ENCODE results near the gene ARHGEF33.

Gene ARHGEF33

DNA sequence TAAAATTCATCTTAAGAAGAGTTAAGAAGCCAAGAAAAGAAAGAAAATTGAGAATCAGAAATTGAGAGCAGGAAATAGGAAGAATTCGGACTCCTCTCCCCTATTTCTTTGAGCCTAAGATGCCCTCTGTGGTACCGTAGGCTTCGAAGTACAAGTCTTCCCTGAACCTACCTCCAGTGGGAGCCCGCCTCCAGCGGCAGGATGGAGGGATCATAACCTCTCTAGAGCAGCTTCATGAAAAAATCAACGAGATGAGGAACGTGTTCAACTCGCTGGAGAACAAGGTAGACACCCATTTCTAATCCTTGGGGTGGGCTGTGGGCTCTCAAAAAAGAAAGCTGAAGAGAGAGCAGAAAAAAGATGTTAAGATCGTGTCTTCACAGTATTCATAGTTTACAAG is 36.3 kb downstream of the ARHGEF33 start:
- TF ChIP-seq SPI1 (IDR thresholded peaks at IDR 0.05; ENCODE audit: borderline replicate concordance, low read depth) (no peak), POLR2AphosphoS5 (IDR thresholded peaks at IDR 0.05; ENCODE audit: low read depth) (no peak), REST (IDR thresholded peaks at IDR 0.05; ENCODE audit: insufficient replicate concordance, low read depth) (no peak), GABPA (IDR thresholded peaks at IDR 0.05; ENCODE audit: low read depth) (no peak)
- TF ChIP-seq, protein P1, sequence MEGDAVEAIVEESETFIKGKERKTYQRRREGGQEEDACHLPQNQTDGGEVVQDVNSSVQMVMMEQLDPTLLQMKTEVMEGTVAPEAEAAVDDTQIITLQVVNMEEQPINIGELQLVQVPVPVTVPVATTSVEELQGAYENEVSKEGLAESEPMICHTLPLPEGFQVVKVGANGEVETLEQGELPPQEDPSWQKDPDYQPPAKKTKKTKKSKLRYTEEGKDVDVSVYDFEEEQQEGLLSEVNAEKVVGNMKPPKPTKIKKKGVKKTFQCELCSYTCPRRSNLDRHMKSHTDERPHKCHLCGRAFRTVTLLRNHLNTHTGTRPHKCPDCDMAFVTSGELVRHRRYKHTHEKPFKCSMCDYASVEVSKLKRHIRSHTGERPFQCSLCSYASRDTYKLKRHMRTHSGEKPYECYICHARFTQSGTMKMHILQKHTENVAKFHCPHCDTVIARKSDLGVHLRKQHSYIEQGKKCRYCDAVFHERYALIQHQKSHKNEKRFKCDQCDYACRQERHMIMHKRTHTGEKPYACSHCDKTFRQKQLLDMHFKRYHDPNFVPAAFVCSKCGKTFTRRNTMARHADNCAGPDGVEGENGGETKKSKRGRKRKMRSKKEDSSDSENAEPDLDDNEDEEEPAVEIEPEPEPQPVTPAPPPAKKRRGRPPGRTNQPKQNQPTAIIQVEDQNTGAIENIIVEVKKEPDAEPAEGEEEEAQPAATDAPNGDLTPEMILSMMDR (IDR thresholded peaks at IDR 0.05; ENCODE audit: insufficient read depth, low read length): no peak
- Histone ChIP-seq H3K4me3 (replicated peaks; ENCODE audit: insufficient read depth, low read length) (no peak overlapping the region), H3K27me3 (ENCODE audit: insufficient read depth, poor library complexity, severe bottlenecking) (no peaks in the 10 kb centered on the region), H3K27ac (replicated peaks) (no peak overlapping the region)
- no peak for DNase-seq (ENCODE audit: low read depth in 1 of 2, low spot score in 1 of 2)

DNA sequence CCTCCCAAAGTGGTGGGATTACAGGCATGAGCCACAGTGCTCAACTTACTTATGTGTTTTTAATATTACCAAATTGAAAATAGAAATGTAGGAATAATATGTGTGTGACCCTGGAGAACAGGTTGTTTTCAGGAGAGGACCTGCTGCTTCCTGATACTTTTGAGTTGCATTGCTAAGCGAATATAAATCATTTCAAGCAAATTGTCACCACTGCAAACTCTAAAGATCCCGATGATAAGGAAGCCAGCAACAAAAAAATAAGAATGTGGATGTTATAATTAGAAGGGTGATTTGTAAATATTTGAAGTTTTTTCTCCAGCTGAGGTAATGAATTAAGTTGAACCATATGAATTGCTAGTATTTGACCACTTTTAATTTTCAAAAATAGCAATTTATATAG is 40.9 kb downstream of the ARHGEF33 start:
- TF ChIP-seq SPI1 (IDR thresholded peaks at IDR 0.05; ENCODE audit: borderline replicate concordance, low read depth): no peak
- no peak for TF ChIP-seq GABPA (IDR thresholded peaks at IDR 0.05; ENCODE audit: low read depth)
- TF ChIP-seq, protein P1 (IDR thresholded peaks at IDR 0.05; ENCODE audit: insufficient read depth, low read length): no peak
- TF ChIP-seq POLR2AphosphoS5 (IDR thresholded peaks at IDR 0.05; ENCODE audit: low read depth): no peak
- TF ChIP-seq REST (IDR thresholded peaks at IDR 0.05; ENCODE audit: insufficient replicate concordance, low read depth): no peak
- no peaks in the 10 kb centered on the region for H3K27me3 ChIP-seq (ENCODE audit: insufficient read depth, poor library complexity, severe bottlenecking)
- no peak overlapping the region for H3K27ac ChIP-seq (replicated peaks)
- H3K4me3 ChIP-seq (replicated peaks; ENCODE audit: insufficient read depth, low read length): no peak overlapping the region
- DNase-seq (ENCODE audit: low read depth in 1 of 2, low spot score in 1 of 2): no peak

GRCh38 chr2:38932586-38932985 is 42.9 kb downstream of the ARHGEF33 start:
- TF ChIP-seq, protein P1 (IDR thresholded peaks at IDR 0.05; ENCODE audit: insufficient read depth, low read length): no peak
- no peak for TF ChIP-seq POLR2AphosphoS5 (IDR thresholded peaks at IDR 0.05; ENCODE audit: low read depth)
- no peak for TF ChIP-seq SPI1 (IDR thresholded peaks at IDR 0.05; ENCODE audit: borderline replicate concordance, low read depth)
- no peak for TF ChIP-seq GABPA (IDR thresholded peaks at IDR 0.05; ENCODE audit: low read depth)
- Histone ChIP-seq H3K27me3 (ENCODE audit: insufficient read depth, poor library complexity, severe bottlenecking) (no peaks in the 10 kb centered on the region), H3K27ac (replicated peaks) (no peak overlapping the region), H3K4me3 (replicated peaks; ENCODE audit: insufficient read depth, low read length) (no peak overlapping the region)
- DNase-seq (ENCODE audit: low read depth in 1 of 2, low spot score in 1 of 2): no peak

DNA sequence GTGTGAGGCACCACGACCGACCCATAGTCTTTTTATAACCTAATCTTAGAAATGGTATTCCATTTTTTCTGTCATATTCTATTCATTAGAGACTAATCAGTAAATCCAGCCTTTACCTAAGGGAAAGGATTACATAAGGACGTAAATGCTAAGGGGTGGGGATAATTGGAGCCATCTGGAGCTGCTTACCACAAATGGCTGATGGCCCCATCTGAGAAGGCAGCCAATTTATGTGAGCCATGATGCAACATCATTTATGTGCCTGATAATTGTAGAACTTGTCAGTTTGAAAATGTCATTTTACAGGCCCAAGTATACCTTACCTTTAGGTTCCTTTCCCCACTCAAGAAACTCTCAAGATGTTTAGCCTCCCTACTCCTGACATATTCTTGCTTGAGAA is 44.0 kb downstream of the ARHGEF33 start:
- no peak for DNase-seq (ENCODE audit: low read depth in 1 of 2, low spot score in 1 of 2)
- no peak for TF ChIP-seq REST (IDR thresholded peaks at IDR 0.05; ENCODE audit: insufficient replicate concordance, low read depth)
- H3K27me3 ChIP-seq (ENCODE audit: insufficient read depth, poor library complexity, severe bottlenecking): no peaks in the 10 kb centered on the region
- no peak overlapping the region for H3K4me3 ChIP-seq (replicated peaks; ENCODE audit: insufficient read depth, low read length)
- no peak overlapping the region for H3K27ac ChIP-seq (replicated peaks)

Data from HL-60 (cell line).